CD14-positive monocyte (primary cell): ENCODE results near the gene MED12L. TPM values are rescaled to one million over a fixed set of nuclear protein-coding genes. Genes with fewer than 3 reads are reported as not detected.

Experiments used
- DNase-seq, 3 donors: peaks; one replicate each; pipeline ENCODE4 v3.0.0-alpha.2; 2011 to 2022
- H2AFZ ChIP-seq: 2 replicates; pipeline ENCODE4 v1.6.0; 2012; ENCODE audit warnings: mild to moderate bottlenecking, low read depth, low read length, inconsistent platforms; ENCODE audit not compliant: insufficient read depth, poor library complexity, severe bottlenecking
- H3K27ac ChIP-seq, 2 donors: 1 replicate in 1 of 2; 2 replicates in 1 of 2; pipeline ENCODE4 v1.5.1; 2012 to 2013; ENCODE audit warnings: low read length in 2 of 2, control low read depth in 1 of 2, inconsistent platforms in 1 of 2, low read depth in 1 of 2, mild to moderate bottlenecking in 1 of 2
- H3K27me3 ChIP-seq, 2 donors: one replicate each; pipeline versions ENCODE4 v1.6.0 to v1.6.1; 2011 to 2013; ENCODE audit warnings: low read length in 2 of 2; ENCODE audit not compliant: control insufficient read depth in 2 of 2, insufficient read depth in 2 of 2
- H3K36me3 ChIP-seq, 2 donors: replicated peaks in 1 of 2; 1 replicate in 1 of 2; 2 replicates in 1 of 2; pipeline versions ENCODE4 v1.5.1 to v1.6.1; 2012 to 2013; ENCODE audit warnings: low read length in 2 of 2, control low read depth in 1 of 2, inconsistent platforms in 1 of 2, mild to moderate bottlenecking in 1 of 2; ENCODE audit not compliant: insufficient read depth in 2 of 2, control insufficient read depth in 1 of 2
- H3K4me1 ChIP-seq, 2 donors: 1 replicate in 1 of 2; 2 replicates in 1 of 2; pipeline versions ENCODE4 v1.5.1 to v1.6.1; 2012 to 2013; ENCODE audit warnings: low read length in 2 of 2, control low read depth in 1 of 2, inconsistent platforms in 1 of 2, mild to moderate bottlenecking in 1 of 2, moderate library complexity in 1 of 2; ENCODE audit not compliant: insufficient read depth in 2 of 2, control insufficient read depth in 1 of 2
- H3K4me2 ChIP-seq: replicated peaks from 2 replicates; pipeline ENCODE3; 2012; ENCODE audit warnings: low read length, moderate library complexity, mild to moderate bottlenecking; ENCODE audit not compliant: poor library complexity, severe bottlenecking; ENCODE audit errors: extremely low read depth
- H3K4me3 ChIP-seq, 3 experiments: fragments of 200-600 bp in 1 of 3; sonication (generic) in 1 of 3; replicated peaks in 1 of 3; 1 replicate in 2 of 3; 2 replicates in 1 of 3; pipeline ENCODE4 v1.5.1; 2011 to 2013; ENCODE audit warnings: low read length in 3 of 3, mild to moderate bottlenecking in 3 of 3, control low read depth in 2 of 3, low read depth in 2 of 3, inconsistent platforms in 1 of 3, moderate library complexity in 1 of 3
- H3K79me2 ChIP-seq: 2 replicates; pipeline ENCODE4 v1.6.0; 2012; ENCODE audit warnings: mild to moderate bottlenecking, control low read depth, inconsistent platforms, low read length, moderate library complexity; ENCODE audit not compliant: insufficient read depth
- H3K9ac ChIP-seq: 2 replicates; pipeline ENCODE4 v1.6.0; 2017; ENCODE audit warnings: low read length, mild to moderate bottlenecking; ENCODE audit not compliant: insufficient read depth, poor library complexity, severe bottlenecking
- H3K9me3 ChIP-seq, 2 donors: replicated peaks in 1 of 2; 1 replicate in 1 of 2; 2 replicates in 1 of 2; pipeline versions ENCODE4 v1.5.1 to v1.6.1; 2012 to 2013; ENCODE audit warnings: low read length in 2 of 2, control low read depth in 1 of 2; ENCODE audit not compliant: control insufficient read depth in 1 of 2, insufficient read depth in 1 of 2
- H4K20me1 ChIP-seq: 2 replicates; pipeline ENCODE4 v1.6.0; 2012; ENCODE audit warnings: mild to moderate bottlenecking, low read length, control low read depth, moderate library complexity; ENCODE audit not compliant: insufficient read depth
- H3K27ac Mint-ChIP-seq, 7 donors: one replicate each; pipeline ENCODE4 v1.8.0; 2020; ENCODE audit warnings: mild to moderate bottlenecking in 7 of 7, mixed read lengths in 7 of 7, moderate library complexity in 6 of 7, inconsistent platforms in 2 of 7
- H3K27me3 Mint-ChIP-seq, 3 donors: one replicate each; pipeline ENCODE4 v1.8.0; 2021 to 2022; ENCODE audit warnings: low read depth in 3 of 3, mild to moderate bottlenecking in 3 of 3, mixed read lengths in 3 of 3, moderate library complexity in 3 of 3, inconsistent platforms in 1 of 3
- H3K36me3 Mint-ChIP-seq, 2 donors: one replicate each; pipeline ENCODE4 v1.8.0; 2020; ENCODE audit warnings: mixed read lengths in 2 of 2, inconsistent platforms in 1 of 2, mild to moderate bottlenecking in 1 of 2
- H3K4me1 Mint-ChIP-seq: one replicate; pipeline ENCODE4 v1.8.0; 2020; ENCODE audit warnings: mild to moderate bottlenecking, mixed read lengths
- H3K4me3 Mint-ChIP-seq, 2 donors: one replicate each; pipeline ENCODE4 v1.8.0; 2020; ENCODE audit warnings: mild to moderate bottlenecking in 2 of 2, mixed read lengths in 2 of 2, moderate library complexity in 1 of 2
- H3K9me3 Mint-ChIP-seq, 7 donors: one replicate each; pipeline ENCODE4 v1.8.0; 2020 to 2022; ENCODE audit warnings: mixed read lengths in 7 of 7, mild to moderate bottlenecking in 6 of 7, moderate library complexity in 6 of 7, inconsistent platforms in 2 of 7
- WGBS: methylation state at CpG from one replicate; pipeline ENCODE4 v1.1.5; 2013; ENCODE audit warnings: missing lambda C conversion rate; ENCODE audit not compliant: insufficient coverage; 5-methylcytosine and 5-hydroxymethylcytosine counted together
- intact Hi-C, 2 donors: fragments of 100-400 bp; cut with micrococcal nuclease; formaldehyde crosslinking; loops; one replicate each; pipeline versions ENCODE4 v1.15.0 to v1.15.1; 2023
- polyA plus RNA-seq, 3 donors: library from polyadenylated mRNA; depleted of rRNA in 1 of 3; unstranded in 2 of 3; stranded (reverse) in 1 of 3; fragments of 300-500 nt in 2 of 3; fragments of >200 nt in 1 of 3; fragmentation: Illumina TruSeq in 2 of 3; gene quantifications; 1 replicate in 2 of 3; 2 replicates in 1 of 3; pipeline ENCODE4 v1.2.3, GENCODE V29; 2012 to 2021
- TF ChIP-seq, protein P1 (sequence below): fragments of 200-600 bp; IDR thresholded peaks from one replicate; pipeline ENCODE4 v1.8.0; 2022; ENCODE audit warnings: antibody characterized with exemption, mild to moderate bottlenecking

MED12L gene
- polyA plus RNA-seq, 3 donors = 0.12 to 0.29 TPM; not detected in 1

DNA sequence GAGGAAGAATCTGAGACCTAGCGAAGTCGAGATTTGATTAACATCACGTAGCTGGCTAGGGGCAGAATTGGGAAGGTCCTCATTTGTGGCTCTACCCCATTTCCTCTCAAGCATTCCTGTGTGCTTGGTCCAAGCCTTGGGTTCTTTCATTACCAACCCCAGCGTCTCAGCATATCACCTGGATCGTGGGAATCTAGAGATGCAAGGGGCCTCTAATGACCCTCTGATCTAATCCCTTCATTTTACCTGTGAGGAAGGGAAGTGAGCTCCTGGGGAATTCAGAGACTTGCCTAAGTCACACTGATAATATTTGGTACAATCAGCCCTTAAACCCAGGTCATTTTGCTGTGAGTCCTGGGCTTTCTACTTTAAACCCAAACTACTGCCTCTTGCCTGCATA, 229.1 kb downstream of the MED12L start:
- no peak overlapping the region for H2AFZ ChIP-seq
- H3K36me3 Mint-ChIP-seq = no peaks in the 10 kb centered on the region
- intact Hi-C loops = no loop called here
- no peaks in the 10 kb centered on the region for H3K36me3 ChIP-seq
- H3K4me3 ChIP-seq = no peak overlapping the region
- no CpG with 5 or more reads among the region's 5 CpGs for WGBS
- H4K20me1 ChIP-seq = no peaks in the 10 kb centered on the region
- DNase-seq = no peak
- H3K9me3 ChIP-seq = no peaks in the 10 kb centered on the region
- no peak overlapping the region for H3K27ac Mint-ChIP-seq
- no peak overlapping the region for H3K4me3 Mint-ChIP-seq
- peaks cover 15 to 19% of the 10 kb centered on the region in 2 donors for H3K4me1 ChIP-seq
- TF ChIP-seq, protein P1, sequence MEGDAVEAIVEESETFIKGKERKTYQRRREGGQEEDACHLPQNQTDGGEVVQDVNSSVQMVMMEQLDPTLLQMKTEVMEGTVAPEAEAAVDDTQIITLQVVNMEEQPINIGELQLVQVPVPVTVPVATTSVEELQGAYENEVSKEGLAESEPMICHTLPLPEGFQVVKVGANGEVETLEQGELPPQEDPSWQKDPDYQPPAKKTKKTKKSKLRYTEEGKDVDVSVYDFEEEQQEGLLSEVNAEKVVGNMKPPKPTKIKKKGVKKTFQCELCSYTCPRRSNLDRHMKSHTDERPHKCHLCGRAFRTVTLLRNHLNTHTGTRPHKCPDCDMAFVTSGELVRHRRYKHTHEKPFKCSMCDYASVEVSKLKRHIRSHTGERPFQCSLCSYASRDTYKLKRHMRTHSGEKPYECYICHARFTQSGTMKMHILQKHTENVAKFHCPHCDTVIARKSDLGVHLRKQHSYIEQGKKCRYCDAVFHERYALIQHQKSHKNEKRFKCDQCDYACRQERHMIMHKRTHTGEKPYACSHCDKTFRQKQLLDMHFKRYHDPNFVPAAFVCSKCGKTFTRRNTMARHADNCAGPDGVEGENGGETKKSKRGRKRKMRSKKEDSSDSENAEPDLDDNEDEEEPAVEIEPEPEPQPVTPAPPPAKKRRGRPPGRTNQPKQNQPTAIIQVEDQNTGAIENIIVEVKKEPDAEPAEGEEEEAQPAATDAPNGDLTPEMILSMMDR = no peak
- no peak overlapping the region for H3K4me2 ChIP-seq
- no peaks in the 10 kb centered on the region for H3K27me3 ChIP-seq
- peaks cover 0 to 2% (median 0%) of the 10 kb centered on the region in 3 donors for H3K27me3 Mint-ChIP-seq
- H3K27ac ChIP-seq = no peak overlapping the region
- peaks cover 20% of the 10 kb centered on the region for H3K4me1 Mint-ChIP-seq
- no peaks in the 10 kb centered on the region for H3K9me3 Mint-ChIP-seq
- no peaks in the 10 kb centered on the region for H3K79me2 ChIP-seq
- no peak overlapping the region for H3K9ac ChIP-seq

DNA sequence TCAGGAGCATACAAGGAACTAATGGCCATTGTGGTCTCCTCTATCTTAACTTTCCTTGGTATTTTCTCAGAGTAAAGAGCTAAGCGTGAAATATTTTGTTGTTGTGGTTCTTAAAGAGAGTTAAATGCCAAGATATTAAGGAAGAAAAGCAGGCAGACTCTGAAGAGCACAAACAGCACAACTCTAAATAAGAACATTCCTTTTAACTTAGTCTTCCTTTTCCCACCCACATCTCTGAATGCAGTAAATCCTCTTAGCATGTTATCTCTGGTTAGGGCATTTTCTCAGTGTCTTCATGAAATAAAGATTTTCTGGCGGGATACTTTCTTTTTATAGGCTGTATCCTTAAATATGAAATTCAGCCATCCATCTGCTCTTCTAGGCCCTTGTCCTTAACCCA, 229.7 kb downstream of the MED12L start:
- intact Hi-C loops = no loop called here
- peaks cover 0 to 2% (median 0%) of the 10 kb centered on the region in 3 donors for H3K27me3 Mint-ChIP-seq
- TF ChIP-seq, protein P1 = no peak
- Histone ChIP-seq H3K36me3 (no peaks in the 10 kb centered on the region), H3K27me3 (no peaks in the 10 kb centered on the region), H4K20me1 (no peaks in the 10 kb centered on the region), H2AFZ (no peak overlapping the region), H3K9me3 (no peaks in the 10 kb centered on the region), H3K4me3 (no peak overlapping the region), H3K4me2 (no peak overlapping the region), H3K9ac (no peak overlapping the region), H3K27ac (no peak overlapping the region), H3K79me2 (no peaks in the 10 kb centered on the region), H3K4me1 (peaks cover 20 to 25% of the 10 kb centered on the region in 2 donors)
- H3K4me3 Mint-ChIP-seq = no peak overlapping the region
- H3K36me3 Mint-ChIP-seq = no peaks in the 10 kb centered on the region
- no peaks in the 10 kb centered on the region for H3K9me3 Mint-ChIP-seq
- WGBS = no CpG with 5 or more reads among the region's 2 CpGs
- peaks cover 26% of the 10 kb centered on the region for H3K4me1 Mint-ChIP-seq
- DNase-seq = no peak
- H3K27ac Mint-ChIP-seq = peak overlapping the region in 1 of 7 donors; percentile 7
